Vagina (tissue), 2 donors: ENCODE results near the gene CNEP1R1.

Experiments
- CTCF ChIP-seq, 3 experiments: fragments of 450-650 bp in 2 of 3; fragments of 200-600 bp in 1 of 3; sonication (generic) in 1 of 3; IDR thresholded peaks; one replicate each; pipeline ENCODE4 v1.5.1; 2017 to 2019; ENCODE audit warnings: antibody characterized with exemption in 3 of 3, mild to moderate bottlenecking in 2 of 3, moderate library complexity in 2 of 3
- POLR2A ChIP-seq, 2 donors: fragments of 450-650 bp; IDR thresholded peaks; one replicate each; pipeline ENCODE4 v1.6.1; 2017; ENCODE audit warnings: antibody characterized with exemption in 2 of 2, mild to moderate bottlenecking in 2 of 2, moderate library complexity in 2 of 2

GRCh38 chr16:50024684-50025536, at the start of gene CNEP1R1:
- peak; percentile 98 to 100 (median 99) for TF ChIP-seq CTCF (IDR thresholded peaks at IDR 0.05)
- peak in 1 of 2 donors; percentile 30 for TF ChIP-seq POLR2A (IDR thresholded peaks at IDR 0.05)
